Peyer's patch (tissue), 4 donors: Measurements from ENCODE around the gene PDXK.

Experiments used
- POLR2A ChIP-seq, 2 donors: fragments of 450-650 bp; IDR thresholded peaks; one replicate each; pipeline ENCODE4 v1.5.1; 2017; ENCODE audit warnings: antibody characterized with exemption in 2 of 2, mild to moderate bottlenecking in 2 of 2, moderate library complexity in 2 of 2
- TF ChIP-seq, protein P1 (sequence below), 6 experiments: fragments of 450-650 bp in 4 of 6; fragments of 200-600 bp in 2 of 6; sonication (generic) in 1 of 6; IDR thresholded peaks; one replicate each; pipeline ENCODE4 v1.5.1; 2017 to 2019; ENCODE audit warnings: antibody characterized with exemption in 6 of 6, mild to moderate bottlenecking in 3 of 6, moderate library complexity in 1 of 6

DNA sequence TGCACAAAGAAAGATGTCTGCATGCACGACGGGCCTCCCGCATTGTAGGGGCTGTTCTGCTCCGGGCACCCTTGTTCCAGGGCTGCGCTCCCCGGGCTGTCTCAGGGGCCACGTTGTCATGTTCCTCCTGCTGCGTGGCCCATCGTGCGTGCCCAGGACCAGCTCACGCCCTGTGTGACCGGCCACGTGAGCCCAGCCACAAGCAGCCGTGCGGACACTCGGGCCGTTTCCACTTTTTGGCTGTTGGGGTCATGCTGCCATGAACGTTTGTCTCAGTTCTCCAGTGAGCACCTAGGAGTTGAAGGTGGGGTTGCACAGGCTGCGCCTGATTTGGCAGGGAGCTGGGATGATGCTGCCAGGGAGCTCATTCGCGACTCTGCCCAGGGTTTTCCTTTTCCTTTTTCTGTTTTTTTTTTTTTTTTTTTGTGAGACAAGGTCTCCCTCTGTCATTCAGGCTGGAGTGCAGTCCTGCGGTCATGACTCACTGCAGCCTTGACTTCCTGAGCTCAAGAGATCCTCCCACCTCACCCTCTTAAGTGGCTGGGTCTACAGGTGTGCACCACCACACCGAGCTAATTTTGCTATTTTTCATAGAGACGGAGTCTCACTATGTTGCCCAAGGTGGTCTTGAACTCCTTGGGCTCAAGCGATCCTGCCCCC lies 17.4 kb downstream of the PDXK start:
- TF ChIP-seq POLR2A (IDR thresholded peaks at IDR 0.05): no peak
- TF ChIP-seq, protein P1, sequence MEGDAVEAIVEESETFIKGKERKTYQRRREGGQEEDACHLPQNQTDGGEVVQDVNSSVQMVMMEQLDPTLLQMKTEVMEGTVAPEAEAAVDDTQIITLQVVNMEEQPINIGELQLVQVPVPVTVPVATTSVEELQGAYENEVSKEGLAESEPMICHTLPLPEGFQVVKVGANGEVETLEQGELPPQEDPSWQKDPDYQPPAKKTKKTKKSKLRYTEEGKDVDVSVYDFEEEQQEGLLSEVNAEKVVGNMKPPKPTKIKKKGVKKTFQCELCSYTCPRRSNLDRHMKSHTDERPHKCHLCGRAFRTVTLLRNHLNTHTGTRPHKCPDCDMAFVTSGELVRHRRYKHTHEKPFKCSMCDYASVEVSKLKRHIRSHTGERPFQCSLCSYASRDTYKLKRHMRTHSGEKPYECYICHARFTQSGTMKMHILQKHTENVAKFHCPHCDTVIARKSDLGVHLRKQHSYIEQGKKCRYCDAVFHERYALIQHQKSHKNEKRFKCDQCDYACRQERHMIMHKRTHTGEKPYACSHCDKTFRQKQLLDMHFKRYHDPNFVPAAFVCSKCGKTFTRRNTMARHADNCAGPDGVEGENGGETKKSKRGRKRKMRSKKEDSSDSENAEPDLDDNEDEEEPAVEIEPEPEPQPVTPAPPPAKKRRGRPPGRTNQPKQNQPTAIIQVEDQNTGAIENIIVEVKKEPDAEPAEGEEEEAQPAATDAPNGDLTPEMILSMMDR (IDR thresholded peaks at IDR 0.05): no peak
